K562 (cell line): ENCODE data around the gene ANAPC13. TPM values are rescaled to one million over a fixed set of nuclear protein-coding genes. Genes with fewer than 3 reads are reported as not detected.

ENCODE experiments used
- ATAC-seq: fragments of 200-7000 bp; cut with Tn5 transposase; 3 replicates; pipeline ENCODE4 v1.9.1; 2020; ENCODE audit warnings: moderate library complexity
- BruUV-seq: library from RNA; stranded (reverse); fragments of 400-500 nt; replicated peaks from 2 replicates; lab custom pipeline; 2021; lab: Mats Ljungman, UMichigan
- CTCF ChIA-PET: fragments of 300-600 bp; formaldehyde crosslinking; extraction: SDS; loops from one replicate; lab custom pipeline; 2021; ENCODE audit warnings: low intra/inter-chr PET ratio; lab: Yijun Ruan, JAX
- POLR2A ChIA-PET: fragments of 300-600, 350-650 bp; sonication (Branson Sonifier 250); formaldehyde crosslinking; extraction: SDS; loops from one replicate; lab custom pipeline; 2021; ENCODE audit warnings: antibody characterized with exemption, inconsistent platforms; lab: Yijun Ruan, JAX
- DNase-seq, 4 experiments: peaks; one replicate each; pipeline versions ENCODE4 v3.0.0 to v3.0.0-alpha.2; 2011 to 2018; ENCODE audit warnings: low spot score in 3 of 4, mixed read lengths in 3 of 4; ENCODE audit errors: extremely low read depth in 1 of 4
- FAIRE-seq: peaks from 2 replicates; lab custom pipeline; 2011; peaks lifted over from hg19 to GRCh38; lab: Jason Lieb, UNC
- H2AFZ ChIP-seq: 2 replicates; pipeline ENCODE4 v1.6.0; 2011; ENCODE audit warnings: low read depth, low read length, control low read depth, inconsistent platforms
- H3K27ac ChIP-seq: fragments of 200-600 bp; 3 replicates; pipeline ENCODE4 v1.8.0; 2011; ENCODE audit warnings: low read depth, mild to moderate bottlenecking, control low read depth, inconsistent platforms, low read length, moderate library complexity, mixed read lengths; ENCODE audit errors: extremely low read depth
- H3K27me3 ChIP-seq, 2 experiments: fragments of 300-600 bp in 1 of 2; 2 replicates in 1 of 2; 3 replicates in 1 of 2; pipeline versions ENCODE4 v1.6.0 to v1.8.0; 2011; ENCODE audit warnings: inconsistent platforms in 2 of 2, low read length in 2 of 2, mild to moderate bottlenecking in 1 of 2, mixed read lengths in 1 of 2, moderate library complexity in 1 of 2; ENCODE audit not compliant: control insufficient read depth in 2 of 2, insufficient read depth in 2 of 2
- H3K36me3 ChIP-seq: fragments of 300-600 bp; 3 replicates; pipeline ENCODE4 v1.8.0; 2011; ENCODE audit warnings: mild to moderate bottlenecking, low read length, inconsistent platforms; ENCODE audit not compliant: control insufficient read depth, insufficient read depth
- H3K4me1 ChIP-seq, 2 experiments: fragments of 200-600 bp in 1 of 2; replicated peaks in 1 of 2; 2 replicates in 1 of 2; 3 replicates in 1 of 2; pipeline versions ENCODE4 v1.5.1 to v1.8.0; 2011; ENCODE audit warnings: inconsistent platforms in 2 of 2, low read length in 2 of 2, mild to moderate bottlenecking in 1 of 2, mixed read lengths in 1 of 2, moderate library complexity in 1 of 2; ENCODE audit not compliant: control insufficient read depth in 2 of 2, insufficient read depth in 2 of 2
- H3K4me2 ChIP-seq: 2 replicates; pipeline ENCODE4 v1.6.1; 2011; ENCODE audit warnings: low read length, control low read depth, inconsistent platforms, mixed read lengths; ENCODE audit not compliant: insufficient read depth
- H3K4me3 ChIP-seq: fragments of 200-600 bp; sonication (generic), shearing (Covaris generic); 2 replicates; pipeline ENCODE4 v1.5.1; 2016; ENCODE audit warnings: control low read depth, inconsistent platforms
- H3K79me2 ChIP-seq: fragments of 200-600 bp; 3 replicates; pipeline ENCODE4 v1.8.0; 2011; ENCODE audit warnings: low read length, inconsistent platforms; ENCODE audit not compliant: control insufficient read depth, insufficient read depth
- H3K9ac ChIP-seq, 2 experiments: 2 replicates each; pipeline versions ENCODE4 v1.6.0 to v1.6.1; 2011; ENCODE audit warnings: low read depth in 2 of 2, low read length in 2 of 2, control low read depth in 1 of 2, inconsistent platforms in 1 of 2, mild to moderate bottlenecking in 1 of 2, mixed read lengths in 1 of 2; ENCODE audit not compliant: insufficient read depth in 1 of 2
- H3K9me1 ChIP-seq: one replicate; pipeline ENCODE4 v1.6.0; 2011; ENCODE audit warnings: inconsistent platforms, mild to moderate bottlenecking, low read length, moderate library complexity; ENCODE audit not compliant: control insufficient read depth, insufficient read depth
- H3K9me3 ChIP-seq: replicated peaks from 2 replicates; pipeline ENCODE4 v1.5.1; 2011; ENCODE audit warnings: low read depth, low read length, inconsistent platforms; ENCODE audit not compliant: control insufficient read depth, insufficient read depth
- H4K20me1 ChIP-seq: replicated peaks from 2 replicates; pipeline ENCODE4 v1.6.1; 2011; ENCODE audit warnings: low read length, inconsistent platforms, mixed read lengths; ENCODE audit not compliant: control insufficient read depth, insufficient read depth
- CLOCK ChIP-seq: fragments of 250-450 bp; sonication (Bioruptor Pico); IDR thresholded peaks from 2 replicates; pipeline ENCODE4 v1.4.0; 2020; ENCODE audit warnings: mild to moderate bottlenecking, moderate library complexity, borderline replicate concordance
- ILK ChIP-seq: fragments of 450-650 bp; IDR thresholded peaks from 2 replicates; pipeline ENCODE4 v1.6.1; 2016; ENCODE audit warnings: missing genetic modification characterization, low read depth, mild to moderate bottlenecking, missing compliant biosample characterization, moderate library complexity, borderline replicate concordance
- MCM2 ChIP-seq: fragments of 450-650 bp; IDR thresholded peaks from 2 replicates; pipeline ENCODE4 v1.6.1; 2017; ENCODE audit warnings: low read depth, mild to moderate bottlenecking
- SMARCB1 ChIP-seq: IDR thresholded peaks from 2 replicates; pipeline ENCODE4 v1.6.1; 2011; ENCODE audit warnings: improper control_type of control experiment, low read depth; ENCODE audit not compliant: insufficient read length
- WHSC1 ChIP-seq: IDR thresholded peaks from one replicate; pipeline ENCODE4 v1.6.1; 2012; ENCODE audit warnings: low read length, control low read depth, inconsistent platforms
- ZBTB33 ChIP-seq: sonication (generic); formaldehyde crosslinking; IDR thresholded peaks from 2 replicates; pipeline ENCODE4 v1.8.1; 2023; ENCODE audit warnings: mild to moderate bottlenecking, missing genetic modification reagents
- ZFP30 ChIP-seq: fragments of 250-450 bp; sonication (Bioruptor Pico); IDR thresholded peaks from 2 replicates; pipeline ENCODE4 v1.8.0; 2022; ENCODE audit warnings: moderate library complexity, mild to moderate bottlenecking, inconsistent platforms, borderline replicate concordance
- ZNF274 ChIP-seq: IDR thresholded peaks from 2 replicates; pipeline ENCODE4 v1.6.1; 2011; ENCODE audit warnings: low read depth, mild to moderate bottlenecking, low read length, moderate library complexity, borderline replicate concordance
- ZNF695 ChIP-seq: fragments of 450-650 bp; formaldehyde crosslinking; IDR thresholded peaks from 2 replicates; pipeline ENCODE4 v1.4.0; 2020; ENCODE audit warnings: mild to moderate bottlenecking, moderate library complexity
- WGBS: fragments of 100-300 bp; shearing (Covaris generic); methylation state at CpG from one replicate; pipeline ENCODE4 v1.1.6; 2016; ENCODE audit warnings: low coverage, mixed read lengths; ENCODE audit not compliant: insufficient coverage; ENCODE audit errors: missing lambda C conversion rate; 5-methylcytosine and 5-hydroxymethylcytosine counted together
- in situ Hi-C: fragments of 300-500 bp; cut with MboI; formaldehyde crosslinking; loops from 4 replicates; pipeline ENCODE4 v1.15.0; 2018; ENCODE audit warnings: inconsistent platforms, mixed read lengths
- intact Hi-C: fragments of 100-400 bp; cut with micrococcal nuclease; formaldehyde crosslinking; loops from 2 replicates; pipeline ENCODE4 v1.14.2; 2022
- polyA plus RNA-seq, 8 experiments: library from polyadenylated mRNA; depleted of rRNA in 4 of 8; stranded (reverse) in 5 of 8; unstranded in 3 of 8; fragments of >200 nt; fragmentation: Nextera tagmentation in 2 of 8; fragmentation: Illumina TruSeq in 1 of 8; extraction: Ambion mirVana in 2 of 8; extraction: Trizol in 1 of 8; gene quantifications; 2 replicates each; pipeline versions ENCODE4 v1.2.1 to v1.2.3, GENCODE V29; 2011 to 2014; ENCODE audit warnings: inconsistent platforms in 1 of 8, missing spikeins in 1 of 8
- total RNA-seq, 7 experiments: library from RNA; depleted of rRNA in 6 of 7; stranded (reverse); fragments of >200 nt in 6 of 7; fragmentation: Illumina TruSeq in 2 of 7; extraction: Trizol in 2 of 7; gene quantifications; 2 replicates each; pipeline versions ENCODE4 v1.2.1 to v1.2.3, GENCODE V29; 2011 to 2021; ENCODE audit warnings: low replicate concordance in 1 of 7

Gene ANAPC13
- total and polyA plus RNA-seq, 9 of the 15 experiments (the other 6 are each of a cell fraction or from before 2014, with no cell fraction given): 48.5 to 238 (median 68.5) TPM

GRCh38 chr3:134495980-134496379 is 10.2 kb upstream of the ANAPC13 start (continued):
- no peak for TF ChIP-seq ZBTB33 (CRISPR knock-in tag)
- TF ChIP-seq ZNF274: no peak
- no peak for TF ChIP-seq ZFP30
- no peak for TF ChIP-seq ILK (tag)
- TF ChIP-seq WHSC1: no peak
- no peak for TF ChIP-seq SMARCB1
- TF ChIP-seq, all 486 proteins: peak for 0

GRCh38 chr3:134494495-134494894 is 8.7 kb upstream of the ANAPC13 start:
- H3K9me1 ChIP-seq: no peaks in the 10 kb centered on the region
- in situ Hi-C loops (loop anchor here (25.0 kb wide), 1 partner anchor 682 kb away; the partner anchor contains the start of gene SRPRB), intact Hi-C loops (no loop called here)
- H3K27ac ChIP-seq: no peak overlapping the region
- H2AFZ ChIP-seq: no peak overlapping the region
- H3K9me3 ChIP-seq: no peaks in the 10 kb centered on the region
- TF ChIP-seq ZNF695 (CRISPR knock-in tag) (no peak), CLOCK (CRISPR knock-in tag) (no peak), MCM2 (no peak)
- DNase-seq: no peak
- H3K4me1 ChIP-seq: peaks cover 4 to 18% of the 10 kb centered on the region in 2 experiments; a peak in 3 of 5 replicates
- H3K79me2 ChIP-seq: peaks cover 20% of the 10 kb centered on the region
- no peak overlapping the region for H3K4me2 ChIP-seq
- H3K4me3 ChIP-seq: no peak overlapping the region
- POLR2A ChIA-PET: no interaction called here
- ATAC-seq: no peak
- H3K36me3 ChIP-seq: 0 out of 3 replicates have a peak, but pooled peaks cover 3% of the 10 kb centered on the region
- CTCF ChIA-PET: no interaction called here
- H3K27me3 ChIP-seq: no peaks in the 10 kb centered on the region
- H3K9ac ChIP-seq: no peak overlapping the region
- no TSS peak for BruUV-seq
- no peak for FAIRE-seq
- 83% methylated on average over 5 of the region's 5 CpGs for WGBS
- H4K20me1 ChIP-seq: no peaks in the 10 kb centered on the region
